K562 (cell line): ENCODE results near the gene SERPINE2. TPM values are rescaled to one million over a fixed set of nuclear protein-coding genes. Genes with fewer than 3 reads are reported as not detected.

Source experiments
- ATAC-seq: fragments of 200-7000 bp; cut with Tn5 transposase; 3 replicates; pipeline ENCODE4 v1.9.1; 2020; ENCODE audit warnings: moderate library complexity
- BruUV-seq: library from RNA; stranded (reverse); fragments of 400-500 nt; replicated peaks from 2 replicates; lab custom pipeline; 2021; lab: Mats Ljungman, UMichigan
- CTCF ChIA-PET: fragments of 300-600 bp; formaldehyde crosslinking; extraction: SDS; loops from one replicate; lab custom pipeline; 2021; ENCODE audit warnings: low intra/inter-chr PET ratio; lab: Yijun Ruan, JAX
- POLR2A ChIA-PET: fragments of 300-600, 350-650 bp; sonication (Branson Sonifier 250); formaldehyde crosslinking; extraction: SDS; loops from one replicate; lab custom pipeline; 2021; ENCODE audit warnings: antibody characterized with exemption, inconsistent platforms; lab: Yijun Ruan, JAX
- DNase-seq, 4 experiments: peaks; one replicate each; pipeline versions ENCODE4 v3.0.0 to v3.0.0-alpha.2; 2011 to 2018; ENCODE audit warnings: low spot score in 3 of 4, mixed read lengths in 3 of 4; ENCODE audit errors: extremely low read depth in 1 of 4
- FAIRE-seq: peaks from 2 replicates; lab custom pipeline; 2011; peaks lifted over from hg19 to GRCh38; lab: Jason Lieb, UNC
- H2AFZ ChIP-seq: 2 replicates; pipeline ENCODE4 v1.6.0; 2011; ENCODE audit warnings: low read depth, low read length, control low read depth, inconsistent platforms
- H3K27ac ChIP-seq: fragments of 200-600 bp; 3 replicates; pipeline ENCODE4 v1.8.0; 2011; ENCODE audit warnings: low read depth, mild to moderate bottlenecking, control low read depth, inconsistent platforms, low read length, moderate library complexity, mixed read lengths; ENCODE audit errors: extremely low read depth
- H3K27me3 ChIP-seq, 2 experiments: fragments of 300-600 bp in 1 of 2; 2 replicates in 1 of 2; 3 replicates in 1 of 2; pipeline versions ENCODE4 v1.6.0 to v1.8.0; 2011; ENCODE audit warnings: inconsistent platforms in 2 of 2, low read length in 2 of 2, mild to moderate bottlenecking in 1 of 2, mixed read lengths in 1 of 2, moderate library complexity in 1 of 2; ENCODE audit not compliant: control insufficient read depth in 2 of 2, insufficient read depth in 2 of 2
- H3K36me3 ChIP-seq: fragments of 300-600 bp; 3 replicates; pipeline ENCODE4 v1.8.0; 2011; ENCODE audit warnings: mild to moderate bottlenecking, low read length, inconsistent platforms; ENCODE audit not compliant: control insufficient read depth, insufficient read depth
- H3K4me1 ChIP-seq, 2 experiments: fragments of 200-600 bp in 1 of 2; replicated peaks in 1 of 2; 2 replicates in 1 of 2; 3 replicates in 1 of 2; pipeline versions ENCODE4 v1.5.1 to v1.8.0; 2011; ENCODE audit warnings: inconsistent platforms in 2 of 2, low read length in 2 of 2, mild to moderate bottlenecking in 1 of 2, mixed read lengths in 1 of 2, moderate library complexity in 1 of 2; ENCODE audit not compliant: control insufficient read depth in 2 of 2, insufficient read depth in 2 of 2
- H3K4me2 ChIP-seq: 2 replicates; pipeline ENCODE4 v1.6.1; 2011; ENCODE audit warnings: low read length, control low read depth, inconsistent platforms, mixed read lengths; ENCODE audit not compliant: insufficient read depth
- H3K4me3 ChIP-seq: fragments of 200-600 bp; sonication (generic), shearing (Covaris generic); 2 replicates; pipeline ENCODE4 v1.5.1; 2016; ENCODE audit warnings: control low read depth, inconsistent platforms
- H3K79me2 ChIP-seq: fragments of 200-600 bp; 3 replicates; pipeline ENCODE4 v1.8.0; 2011; ENCODE audit warnings: low read length, inconsistent platforms; ENCODE audit not compliant: control insufficient read depth, insufficient read depth
- H3K9ac ChIP-seq, 2 experiments: 2 replicates each; pipeline versions ENCODE4 v1.6.0 to v1.6.1; 2011; ENCODE audit warnings: low read depth in 2 of 2, low read length in 2 of 2, control low read depth in 1 of 2, inconsistent platforms in 1 of 2, mild to moderate bottlenecking in 1 of 2, mixed read lengths in 1 of 2; ENCODE audit not compliant: insufficient read depth in 1 of 2
- H3K9me1 ChIP-seq: one replicate; pipeline ENCODE4 v1.6.0; 2011; ENCODE audit warnings: inconsistent platforms, mild to moderate bottlenecking, low read length, moderate library complexity; ENCODE audit not compliant: control insufficient read depth, insufficient read depth
- H3K9me3 ChIP-seq: replicated peaks from 2 replicates; pipeline ENCODE4 v1.5.1; 2011; ENCODE audit warnings: low read depth, low read length, inconsistent platforms; ENCODE audit not compliant: control insufficient read depth, insufficient read depth
- H4K20me1 ChIP-seq: replicated peaks from 2 replicates; pipeline ENCODE4 v1.6.1; 2011; ENCODE audit warnings: low read length, inconsistent platforms, mixed read lengths; ENCODE audit not compliant: control insufficient read depth, insufficient read depth
- CREB1 ChIP-seq, 2 experiments: sonication (generic) in 1 of 2; formaldehyde crosslinking in 1 of 2; IDR thresholded peaks; 2 replicates each; pipeline versions ENCODE4 v1.6.1 to v1.8.0; 2012 to 2022; ENCODE audit warnings: inconsistent platforms in 1 of 2, mild to moderate bottlenecking in 1 of 2, missing genetic modification reagents in 1 of 2, moderate library complexity in 1 of 2
- HSF4 ChIP-seq: fragments of 250-450 bp; sonication (Bioruptor Pico); IDR thresholded peaks from 2 replicates; pipeline ENCODE4 v2.1.2; 2022; ENCODE audit warnings: mild to moderate bottlenecking, moderate library complexity, borderline replicate concordance
- MGA ChIP-seq: fragments of 450-650 bp; IDR thresholded peaks from 2 replicates; pipeline ENCODE4 v1.6.1; 2016; ENCODE audit warnings: mild to moderate bottlenecking, moderate library complexity
- NFIC ChIP-seq: fragments of 450-650 bp; IDR thresholded peaks from 2 replicates; pipeline ENCODE4 v1.6.1; 2017; ENCODE audit warnings: mild to moderate bottlenecking, inconsistent platforms
- WGBS: fragments of 100-300 bp; shearing (Covaris generic); methylation state at CpG from one replicate; pipeline ENCODE4 v1.1.6; 2016; ENCODE audit warnings: low coverage, mixed read lengths; ENCODE audit not compliant: insufficient coverage; ENCODE audit errors: missing lambda C conversion rate; 5-methylcytosine and 5-hydroxymethylcytosine counted together
- in situ Hi-C: fragments of 300-500 bp; cut with MboI; formaldehyde crosslinking; loops from 4 replicates; pipeline ENCODE4 v1.15.0; 2018; ENCODE audit warnings: inconsistent platforms, mixed read lengths
- intact Hi-C: fragments of 100-400 bp; cut with micrococcal nuclease; formaldehyde crosslinking; loops from 2 replicates; pipeline ENCODE4 v1.14.2; 2022
- polyA plus RNA-seq, 8 experiments: library from polyadenylated mRNA; depleted of rRNA in 4 of 8; stranded (reverse) in 5 of 8; unstranded in 3 of 8; fragments of >200 nt; fragmentation: Nextera tagmentation in 2 of 8; fragmentation: Illumina TruSeq in 1 of 8; extraction: Ambion mirVana in 2 of 8; extraction: Trizol in 1 of 8; gene quantifications; 2 replicates each; pipeline versions ENCODE4 v1.2.1 to v1.2.3, GENCODE V29; 2011 to 2014; ENCODE audit warnings: inconsistent platforms in 1 of 8, missing spikeins in 1 of 8
- total RNA-seq, 7 experiments: library from RNA; depleted of rRNA in 6 of 7; stranded (reverse); fragments of >200 nt in 6 of 7; fragmentation: Illumina TruSeq in 2 of 7; extraction: Trizol in 2 of 7; gene quantifications; 2 replicates each; pipeline versions ENCODE4 v1.2.1 to v1.2.3, GENCODE V29; 2011 to 2021; ENCODE audit warnings: low replicate concordance in 1 of 7

The SERPINE2 gene
- total and polyA plus RNA-seq, 9 of the 15 experiments (the other 6 are each of a cell fraction or from before 2014, with no cell fraction given) = 0.03 to 0.16 (median 0.13) TPM; not detected in 6

DNA sequence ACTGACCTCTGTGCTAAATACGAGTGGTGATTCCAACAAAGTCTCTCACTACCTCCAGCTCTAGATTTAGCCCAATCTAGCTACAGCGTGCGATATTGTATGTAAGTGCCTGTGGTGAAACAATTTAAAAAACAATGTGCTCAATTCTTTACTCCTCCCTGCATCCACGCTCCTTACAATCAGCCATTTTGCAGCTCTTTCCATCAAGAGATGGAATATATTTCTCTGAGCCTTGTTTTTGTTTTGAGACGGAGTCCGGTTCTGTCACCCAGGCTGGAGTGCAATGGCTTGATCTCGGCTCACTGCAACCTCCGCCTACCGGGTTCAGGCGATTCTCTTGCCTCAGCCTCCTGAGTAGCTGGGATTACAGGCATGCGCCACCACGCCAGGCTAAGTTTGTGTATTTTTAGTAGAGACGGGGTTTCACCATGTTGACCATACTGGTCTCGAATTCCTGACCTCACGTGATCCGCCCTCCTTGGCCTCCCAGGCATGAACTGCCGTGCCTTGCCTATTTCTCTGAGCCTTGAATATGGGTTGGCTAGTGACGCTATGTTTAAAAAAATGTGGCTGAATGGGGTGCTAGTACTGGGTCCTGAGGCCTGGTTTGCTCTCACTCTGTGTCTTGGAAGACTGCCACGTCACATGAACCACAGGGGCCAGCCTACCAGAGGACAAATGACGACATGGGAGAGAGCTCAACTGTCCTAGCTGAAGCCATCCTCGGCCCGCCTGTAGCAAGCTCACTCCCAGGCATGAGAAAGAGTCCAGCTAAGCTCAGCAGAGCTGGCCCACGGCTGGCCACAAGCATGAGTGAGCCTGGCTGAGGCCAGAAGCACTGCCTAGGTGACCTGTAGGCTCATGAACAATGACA, 108.7 kb downstream of the SERPINE2 start:
- Histone ChIP-seq H3K9ac (peak overlapping the region; percentile 20 to 86; a peak in 2 of 4 replicates), H3K9me1 (no peaks in the 10 kb centered on the region), H3K4me2 (peak overlapping the region; percentile 41), H3K79me2 (no peaks in the 10 kb centered on the region; the same call in 2 of the 3 replicates), H3K9me3 (0 out of 2 replicates have a peak, but pooled peaks cover 2% of the 10 kb centered on the region), H3K4me1 (peaks cover 0 to 4% of the 10 kb centered on the region in 2 experiments; a peak in 3 of 5 replicates), H3K27ac (peak overlapping the region; percentile 26; the same call in 1 of the 3 replicates), H4K20me1 (0 out of 2 replicates have a peak, but pooled peaks cover under 1% of the 10 kb centered on the region), H3K27me3 (no peaks in the 10 kb centered on the region), H2AFZ (peak overlapping the region; percentile 50; the same call in 1 of the 2 replicates), H3K36me3 (no peaks in the 10 kb centered on the region), H3K4me3 (no peak overlapping the region)
- intact Hi-C loops (no loop called here), in situ Hi-C loops (no loop called here)
- DNase-seq (peak in 2 of 4 experiments; percentile 51 to 73), FAIRE-seq (peak; percentile 76), ATAC-seq (peak; percentile 94)
- WGBS = 58% methylated on average over 20 of the region's 23 CpGs
- CTCF ChIA-PET = no interaction called here
- no TSS peak for BruUV-seq
- POLR2A ChIA-PET = interaction anchor here (0.6 kb wide), 2 partner anchors 11 to 105 kb away, joined by 4 to 5 read pairs; no protein-coding TSS in a partner anchor
- 0 out of 2 replicates have a peak, but pooled peaks have one; percentile 26 for TF ChIP-seq MGA
- no peak for TF ChIP-seq CREB1 (IDR thresholded peaks at IDR 0.05)
- TF ChIP-seq CREB1 (CRISPR knock-in tag; IDR thresholded peaks at IDR 0.05) = peak; percentile 31; the same call in 1 of the 2 replicates
- peak; percentile 56 for TF ChIP-seq NFIC
- no peak for TF ChIP-seq HSF4
